Cardiac fibroblast (primary cell): ENCODE measurements around the gene PLEKHG4.

Experiments
- DNase-seq, 2 donors: peaks; one replicate each; pipeline versions ENCODE4 v3.0.0 to v3.0.0-alpha.2; 2010; ENCODE audit warnings: low read depth in 2 of 2
- H3K4me3 ChIP-seq, 2 donors: replicated peaks in 1 of 2; 1 replicate in 1 of 2; 2 replicates in 1 of 2; pipeline ENCODE4 v1.5.1; 2011; ENCODE audit warnings: low read depth in 2 of 2, low read length in 2 of 2, mild to moderate bottlenecking in 2 of 2, moderate library complexity in 1 of 2
- TF ChIP-seq, protein P1 (sequence below): IDR thresholded peaks from one replicate; pipeline ENCODE4 v1.5.1; 2011; ENCODE audit warnings: low read depth, mild to moderate bottlenecking, low read length, inconsistent platforms

Gene PLEKHG4

DNA sequence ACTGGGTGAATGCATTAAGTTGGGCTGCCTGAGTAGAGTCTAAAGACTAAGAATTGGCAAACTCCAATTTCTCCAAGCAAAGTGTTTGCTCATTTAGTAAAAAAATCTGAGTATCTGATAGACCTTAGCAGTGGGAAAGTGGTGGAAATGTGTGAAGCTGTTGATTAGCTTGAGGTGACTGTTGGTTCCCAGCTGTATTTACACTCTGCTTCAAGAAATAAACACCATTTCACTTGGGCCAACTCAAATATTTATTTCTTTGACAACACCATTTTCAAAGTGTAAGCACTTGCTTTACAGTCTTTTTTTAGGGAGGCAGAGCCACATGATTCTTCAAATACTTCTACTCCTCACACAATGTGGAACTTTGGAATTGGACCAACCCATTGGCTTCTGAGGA is 38.5 kb downstream of the PLEKHG4 start:
- TF ChIP-seq, protein P1, sequence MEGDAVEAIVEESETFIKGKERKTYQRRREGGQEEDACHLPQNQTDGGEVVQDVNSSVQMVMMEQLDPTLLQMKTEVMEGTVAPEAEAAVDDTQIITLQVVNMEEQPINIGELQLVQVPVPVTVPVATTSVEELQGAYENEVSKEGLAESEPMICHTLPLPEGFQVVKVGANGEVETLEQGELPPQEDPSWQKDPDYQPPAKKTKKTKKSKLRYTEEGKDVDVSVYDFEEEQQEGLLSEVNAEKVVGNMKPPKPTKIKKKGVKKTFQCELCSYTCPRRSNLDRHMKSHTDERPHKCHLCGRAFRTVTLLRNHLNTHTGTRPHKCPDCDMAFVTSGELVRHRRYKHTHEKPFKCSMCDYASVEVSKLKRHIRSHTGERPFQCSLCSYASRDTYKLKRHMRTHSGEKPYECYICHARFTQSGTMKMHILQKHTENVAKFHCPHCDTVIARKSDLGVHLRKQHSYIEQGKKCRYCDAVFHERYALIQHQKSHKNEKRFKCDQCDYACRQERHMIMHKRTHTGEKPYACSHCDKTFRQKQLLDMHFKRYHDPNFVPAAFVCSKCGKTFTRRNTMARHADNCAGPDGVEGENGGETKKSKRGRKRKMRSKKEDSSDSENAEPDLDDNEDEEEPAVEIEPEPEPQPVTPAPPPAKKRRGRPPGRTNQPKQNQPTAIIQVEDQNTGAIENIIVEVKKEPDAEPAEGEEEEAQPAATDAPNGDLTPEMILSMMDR = no peak
- H3K4me3 ChIP-seq = no peak overlapping the region
- DNase-seq = no peak

DNA sequence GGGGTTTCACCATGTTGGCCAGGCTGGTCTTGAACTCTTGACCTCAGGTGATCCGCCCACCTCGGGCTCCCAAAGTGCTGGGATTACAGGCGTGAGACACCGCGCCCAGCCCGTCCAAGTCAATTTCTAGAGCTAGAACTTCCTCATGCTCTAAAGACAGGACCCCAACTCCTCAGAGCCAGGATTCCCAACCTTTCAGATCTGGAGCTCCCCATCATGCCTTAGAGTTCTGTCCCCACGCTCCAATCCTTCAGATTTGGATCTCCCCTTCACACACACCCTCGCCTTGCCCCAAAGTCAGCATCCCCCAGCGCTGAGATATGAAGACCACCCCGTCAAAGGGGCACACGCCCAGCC is 46.8 kb downstream of the PLEKHG4 start:
- no peak for DNase-seq
- TF ChIP-seq, protein P1 = no peak
- H3K4me3 ChIP-seq = peak overlapping the region; percentile 14 to 38

DNA sequence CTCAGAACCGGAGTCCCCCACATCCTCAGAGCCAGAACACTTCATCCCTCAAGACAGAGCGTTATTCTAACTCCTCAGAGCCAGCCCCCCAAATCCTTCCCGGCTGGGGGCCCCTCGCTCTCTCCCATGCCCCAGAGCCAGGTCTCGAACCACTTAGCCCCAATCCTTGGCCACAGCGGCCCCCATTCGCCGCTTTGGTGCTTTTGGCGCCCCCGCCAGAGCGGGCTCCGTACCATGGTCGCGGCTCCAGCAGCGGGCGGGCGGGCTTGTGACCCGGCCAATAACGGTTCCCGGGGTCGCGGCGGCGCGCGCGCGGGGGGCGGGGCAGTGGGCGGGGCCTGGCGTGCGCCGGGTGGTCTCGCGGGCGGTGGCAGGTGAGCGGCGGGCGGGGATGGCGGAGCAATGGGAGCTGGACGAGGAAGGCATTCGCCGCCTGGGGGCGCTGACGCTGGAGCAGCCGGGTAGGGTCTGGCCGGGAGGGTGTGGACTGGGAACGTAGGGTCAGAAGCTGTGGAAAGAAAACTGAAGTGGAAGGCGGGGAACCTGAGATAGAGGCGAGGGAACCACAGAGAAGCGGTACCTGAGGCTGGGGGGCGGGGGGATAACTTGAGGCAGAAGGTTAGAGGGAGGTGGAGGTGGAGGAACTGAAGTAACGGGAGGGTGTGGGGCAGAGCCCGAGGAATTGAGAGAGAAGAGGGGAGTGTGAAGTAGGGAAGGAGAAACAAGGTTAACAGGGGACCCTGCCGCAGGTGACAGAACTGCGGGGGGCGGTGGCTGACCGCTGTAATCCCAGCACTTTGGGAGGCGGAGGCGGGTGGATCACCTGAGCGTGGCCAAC is 47.4 kb downstream of the PLEKHG4 start, which contains the start of the genes KCTD19 and LRRC36:
KCTD19 (minus strand) TSS at position 270 of the 838 bp plus-strand sequence; CDS start at position 236, 34 bp downstream.
LRRC36 (plus strand) TSS at position 344 of the 838 bp plus-strand sequence; CDS start at position 392, 48 bp downstream.
- TF ChIP-seq, protein P1 = peak; percentile 19
- DNase-seq = no peak
- H3K4me3 ChIP-seq = peak within 1 kb of the TSS; percentile 18 to 38

DNA sequence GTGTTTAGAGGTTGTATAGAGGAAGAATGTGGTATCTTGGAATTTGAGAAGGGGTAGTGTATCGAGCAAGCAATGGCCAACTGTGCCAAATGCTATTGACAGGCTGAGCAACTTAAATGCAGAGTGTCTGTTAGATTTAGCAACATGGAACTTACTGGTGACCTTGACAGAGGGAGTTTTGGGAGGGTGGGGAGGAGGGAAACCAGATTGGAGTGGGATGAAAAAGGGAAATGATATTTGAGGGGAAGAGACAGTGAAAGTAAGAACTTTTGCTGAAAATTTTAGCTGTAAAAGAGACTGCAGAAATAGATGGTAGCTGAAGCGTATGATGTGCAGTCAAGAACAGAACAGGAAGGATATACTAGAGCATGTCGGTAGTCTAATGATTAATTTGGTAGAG is 48.4 kb downstream of the PLEKHG4 start:
- no peak for DNase-seq
- H3K4me3 ChIP-seq = no peak overlapping the region
- TF ChIP-seq, protein P1 = no peak

DNA sequence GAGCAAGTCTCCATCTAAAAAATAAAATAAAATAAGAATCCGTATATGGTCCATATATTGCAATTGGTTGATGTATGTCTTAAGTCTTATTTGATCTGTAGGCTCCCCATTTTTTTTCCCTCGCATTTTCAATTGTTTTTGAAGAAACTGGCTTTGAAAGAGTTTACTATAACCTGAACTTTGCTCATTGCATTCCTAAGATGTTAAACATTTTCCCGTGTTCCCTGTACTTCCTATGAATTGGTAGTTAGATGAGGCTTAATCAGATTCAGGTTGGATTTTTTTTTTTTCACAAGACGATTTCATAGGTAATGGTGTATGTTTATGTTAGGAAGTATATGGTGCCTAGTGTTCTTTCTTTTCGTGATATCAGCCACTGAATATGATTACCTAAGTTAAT is 50.6 kb downstream of the PLEKHG4 start:
- no peak for DNase-seq
- TF ChIP-seq, protein P1 = no peak
- H3K4me3 ChIP-seq = no peak overlapping the region

DNA sequence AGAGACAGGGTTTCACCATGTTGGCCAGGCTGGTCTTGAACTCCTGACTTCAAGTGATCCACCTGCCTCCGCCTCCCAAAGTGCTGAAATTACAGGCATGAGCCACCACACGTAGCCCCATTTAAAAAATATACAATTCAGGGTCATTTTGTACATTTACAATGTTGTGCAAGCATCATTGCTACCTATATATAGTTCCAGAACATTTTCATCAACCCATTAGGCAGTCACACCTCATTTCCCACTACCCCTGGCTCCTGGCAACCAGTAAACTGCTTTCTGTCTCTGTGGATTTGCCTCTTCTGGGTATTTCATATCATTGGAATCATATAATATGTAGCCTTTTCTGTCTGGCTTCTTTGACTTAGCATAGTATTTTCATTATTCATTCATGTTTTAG is 54.0 kb downstream of the PLEKHG4 start:
- no peak for DNase-seq
- H3K4me3 ChIP-seq = no peak overlapping the region
- TF ChIP-seq, protein P1 = no peak
